Fibroblast of villous mesenchyme (primary cell): ENCODE results near the gene PCDHGC4. TPM values are rescaled to one million over a fixed set of nuclear protein-coding genes. Genes with fewer than 3 reads are reported as not detected.

Experiments
- DNase-seq: peaks from one replicate; pipeline ENCODE4 v3.0.0-alpha.2; 2010; ENCODE audit warnings: low read depth
- H3K4me3 ChIP-seq: 2 replicates; pipeline ENCODE4 v1.5.1; 2011; ENCODE audit warnings: low read depth, mild to moderate bottlenecking, low read length
- CTCF ChIP-seq: IDR thresholded peaks from 2 replicates; pipeline ENCODE4 v1.5.1; 2012; ENCODE audit warnings: low read depth, mild to moderate bottlenecking, low read length; ENCODE audit not compliant: insufficient read depth
- total RNA-seq: library from RNA; depleted of rRNA; stranded (reverse); fragments of >200 nt; gene quantifications from 2 replicates; pipeline ENCODE4 v1.2.3, GENCODE V29; 2012

Gene PCDHGC4
- total RNA-seq, 1 donor, result 2.6 TPM

DNA sequence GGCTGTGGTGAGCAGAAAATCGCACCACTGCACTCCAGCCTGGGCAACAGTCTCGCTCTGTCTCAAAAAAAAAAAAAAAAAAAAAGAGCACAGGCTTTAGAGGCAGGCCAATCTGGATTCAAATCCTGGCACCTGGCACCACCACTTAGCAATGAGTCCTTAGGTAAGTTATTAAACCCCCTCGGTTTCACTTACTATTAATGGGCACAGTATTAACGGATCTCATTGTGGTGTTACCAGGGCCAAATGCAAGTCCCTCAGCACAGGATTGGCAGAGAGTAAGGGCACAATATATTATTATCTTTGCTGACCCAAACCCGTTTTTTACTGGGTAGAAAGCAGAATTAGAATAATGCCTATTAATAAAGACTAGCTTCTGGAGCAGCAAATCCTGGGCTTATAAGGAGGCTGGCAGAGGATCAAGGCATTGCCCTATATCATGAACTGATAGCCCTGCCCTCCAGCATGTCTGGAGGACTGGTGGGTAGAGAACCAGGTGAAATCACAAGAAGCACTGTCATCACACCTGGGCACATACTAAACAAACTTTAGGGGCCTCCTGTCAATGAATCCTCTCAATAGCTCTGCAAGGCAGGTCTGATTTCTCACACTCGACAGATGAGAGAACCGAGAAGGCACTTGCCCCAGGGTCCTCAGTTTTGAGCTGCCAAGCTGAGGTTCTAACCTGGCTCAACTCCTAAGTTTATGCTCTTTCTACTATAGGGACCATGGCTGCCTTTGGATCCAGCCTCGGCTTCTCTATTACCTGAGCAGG lies 21.7 kb downstream of the PCDHGC4 start:
- no peak overlapping the region for H3K4me3 ChIP-seq
- no peak for TF ChIP-seq CTCF
- no peak for DNase-seq

- DNase-seq, result peak; percentile 98
- peak overlapping the region; percentile 45 for H3K4me3 ChIP-seq
- TF ChIP-seq CTCF, result no peak
Observed at GRCh38 chr5:141507387-141508091, 22.7 kb downstream of the PCDHGC4 start.

GRCh38 chr5:141508440-141508797 lies 23.6 kb downstream of the PCDHGC4 start:
- H3K4me3 ChIP-seq, result peak overlapping the region; percentile 45
- no peak for DNase-seq
- TF ChIP-seq CTCF, result no peak

GRCh38 chr5:141508798-141509611 lies 24.2 kb downstream of the PCDHGC4 start:
- peak; percentile 97 for DNase-seq
- TF ChIP-seq CTCF, result no peak
- peak overlapping the region; percentile 45 for H3K4me3 ChIP-seq

- TF ChIP-seq CTCF, result no peak
- no peak for DNase-seq
- no peak overlapping the region for H3K4me3 ChIP-seq
Observed at GRCh38 chr5:141510160-141510559, 25.3 kb downstream of the PCDHGC4 start.

DNA sequence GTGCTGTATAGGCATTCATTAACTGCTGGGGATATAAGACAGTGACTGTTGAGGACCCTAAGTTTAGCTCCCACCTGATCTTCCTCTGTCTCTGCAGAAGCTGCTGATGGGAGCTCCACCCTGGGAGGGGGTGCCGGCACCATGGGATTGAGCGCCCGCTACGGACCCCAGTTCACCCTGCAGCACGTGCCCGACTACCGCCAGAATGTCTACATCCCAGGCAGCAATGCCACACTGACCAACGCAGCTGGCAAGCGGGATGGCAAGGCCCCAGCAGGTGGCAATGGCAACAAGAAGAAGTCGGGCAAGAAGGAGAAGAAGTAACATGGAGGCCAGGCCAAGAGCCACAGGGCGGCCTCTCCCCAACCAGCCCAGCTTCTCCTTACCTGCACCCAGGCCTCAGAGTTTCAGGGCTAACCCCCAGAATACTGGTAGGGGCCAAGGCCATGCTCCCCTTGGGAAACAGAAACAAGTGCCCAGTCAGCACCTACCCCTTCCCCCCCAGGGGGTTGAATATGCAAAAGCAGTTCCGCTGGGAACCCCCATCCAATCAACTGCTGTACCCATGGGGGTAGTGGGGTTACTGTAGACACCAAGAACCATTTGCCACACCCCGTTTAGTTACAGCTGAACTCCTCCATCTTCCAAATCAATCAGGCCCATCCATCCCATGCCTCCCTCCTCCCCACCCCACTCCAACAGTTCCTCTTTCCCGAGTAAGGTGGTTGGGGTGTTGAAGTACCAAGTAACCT lies 26.2 kb downstream of the PCDHGC4 start:
- H3K4me3 ChIP-seq, result no peak overlapping the region
- no peak for TF ChIP-seq CTCF
- no peak for DNase-seq
